OCI-LY7 (cell line): ENCODE results near the gene RGS8. TPM values are rescaled to one million over a fixed set of nuclear protein-coding genes. Genes with fewer than 3 reads are reported as not detected.

Experiments used
- BruUV-seq: library from RNA; stranded (reverse); fragments of 400-500 nt; replicated peaks from 2 replicates; lab custom pipeline; 2021; lab: Mats Ljungman, UMichigan
- CTCF ChIA-PET: fragments of 300-600 bp; sonication (Branson Sonifier 250); formaldehyde crosslinking; loops from one replicate; lab custom pipeline; 2022; ENCODE audit warnings: antibody characterized with exemption; ENCODE audit not compliant: unreplicated experiment; lab: Charles Lee
- POLR2A ChIA-PET: fragments of 300-600 bp; sonication (Branson Sonifier 250); formaldehyde crosslinking; loops from one replicate; lab custom pipeline; 2022; ENCODE audit warnings: antibody characterized with exemption; lab: Charles Lee
- DNase-seq: peaks from one replicate; pipeline ENCODE4 v3.0.0-alpha.2; 2015; ENCODE audit warnings: low spot score
- H2AFZ ChIP-seq: fragments of 200-600 bp; sonication (generic), shearing (Covaris generic); 2 replicates; pipeline ENCODE4 v1.6.1; 2014; ENCODE audit warnings: mild to moderate bottlenecking, antibody characterized with exemption, low read length, moderate library complexity
- H3K27ac ChIP-seq: fragments of 200-600 bp; sonication (generic); 2 replicates; pipeline ENCODE4 v1.5.1; 2014; ENCODE audit warnings: mixed run types, low read depth, mild to moderate bottlenecking, moderate library complexity, low read length, inconsistent platforms; ENCODE audit not compliant: poor library complexity, severe bottlenecking
- H3K36me3 ChIP-seq: fragments of 200-600 bp; sonication (generic); 2 replicates; pipeline ENCODE4 v1.6.1; 2014; ENCODE audit warnings: mild to moderate bottlenecking, antibody characterized with exemption, low read length, moderate library complexity, mixed read lengths; ENCODE audit not compliant: insufficient read depth
- H3K4me1 ChIP-seq: fragments of 200-600 bp; sonication (generic); 2 replicates; pipeline ENCODE4 v1.5.1; 2014; ENCODE audit warnings: mild to moderate bottlenecking, low read length; ENCODE audit not compliant: insufficient read depth, poor library complexity, severe bottlenecking
- H3K4me2 ChIP-seq: fragments of 200-600 bp; sonication (generic); 2 replicates; pipeline ENCODE4 v1.6.1; 2014; ENCODE audit warnings: mild to moderate bottlenecking, low read length
- H3K4me3 ChIP-seq: fragments of 200-600 bp; sonication (generic); 2 replicates; pipeline ENCODE4 v1.5.1; 2014; ENCODE audit warnings: mild to moderate bottlenecking, low read depth, low read length; ENCODE audit not compliant: poor library complexity, severe bottlenecking
- H3K79me2 ChIP-seq: fragments of 200-600 bp; sonication (generic); 2 replicates; pipeline ENCODE4 v1.6.1; 2016; ENCODE audit warnings: low read depth, mild to moderate bottlenecking, low read length, moderate library complexity, mixed read lengths; ENCODE audit not compliant: insufficient read depth
- H3K9me2 ChIP-seq: fragments of 200-600 bp; sonication (generic); 2 replicates; pipeline ENCODE4 v1.6.1; 2016; ENCODE audit warnings: mild to moderate bottlenecking, low read length, mixed read lengths; ENCODE audit not compliant: insufficient read depth
- H3K9me3 ChIP-seq: fragments of 200-600 bp; sonication (generic); 2 replicates; pipeline ENCODE4 v1.6.1; 2014; ENCODE audit warnings: mild to moderate bottlenecking, mixed run types, low read length, mixed read lengths
- H4K20me1 ChIP-seq: fragments of 200-600 bp; sonication (generic); 2 replicates; pipeline ENCODE4 v1.6.1; 2014; ENCODE audit warnings: mild to moderate bottlenecking, antibody characterized with exemption, low read length, moderate library complexity, mixed read lengths; ENCODE audit not compliant: insufficient read depth
- CTCF ChIP-seq: fragments of 200-600 bp; sonication (generic); conservative IDR thresholded peaks from 2 replicates; pipeline ENCODE4 v1.5.1; 2014; ENCODE audit warnings: mild to moderate bottlenecking, antibody characterized with exemption, low read length, moderate library complexity, mixed read lengths
- EZH2phosphoT487 ChIP-seq: fragments of 200-600 bp; sonication (generic); IDR thresholded peaks from 2 replicates; pipeline ENCODE4 v1.6.1; 2018; ENCODE audit warnings: low read depth, borderline replicate concordance, mild to moderate bottlenecking, mixed run types, antibody characterized with exemption, low read length, moderate library complexity, mixed read lengths
- intact Hi-C: fragments of 100-400 bp; cut with micrococcal nuclease; formaldehyde crosslinking; loops from one replicate; pipeline ENCODE4 v1.10.0; 2022; ENCODE audit not compliant: unreplicated experiment
- total RNA-seq, 2 experiments: library from RNA; depleted of rRNA in 1 of 2; stranded (reverse); fragments of >200 nt in 1 of 2; shearing (Covaris generic) in 1 of 2; gene quantifications; 2 replicates each; pipeline ENCODE4 v1.2.3, GENCODE V29; 2014 to 2022

The RGS8 gene
- total RNA-seq, 2 experiments from 2014 or later: 1.2 TPM; not detected in 1

DNA sequence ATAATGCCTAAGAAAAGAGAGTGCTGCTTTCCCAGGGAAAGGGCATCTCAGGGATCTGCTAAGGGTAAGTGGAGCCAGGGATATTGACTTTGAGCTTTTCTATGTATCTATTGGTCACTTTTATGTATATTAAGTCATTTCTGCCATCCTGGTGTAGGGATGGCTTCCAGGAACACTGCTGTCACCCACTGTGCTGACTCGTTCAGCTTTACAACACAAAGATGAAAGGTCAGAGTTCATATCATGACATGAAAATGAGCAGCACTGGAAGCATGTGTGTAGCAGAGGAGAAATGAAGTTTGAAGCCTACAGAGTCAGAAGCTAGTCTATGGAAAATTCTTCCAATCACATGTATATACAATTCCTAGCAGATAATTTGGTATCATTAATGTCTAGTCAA is 37.1 kb upstream of the RGS8 start:
- no peaks in the 10 kb centered on the region for H4K20me1 ChIP-seq
- no peaks in the 10 kb centered on the region for H3K79me2 ChIP-seq
- no peak for DNase-seq
- H3K4me2 ChIP-seq: no peak overlapping the region
- no peak overlapping the region for H3K27ac ChIP-seq
- H3K9me3 ChIP-seq: no peaks in the 10 kb centered on the region
- H3K4me3 ChIP-seq: no peak overlapping the region
- H2AFZ ChIP-seq: no peak overlapping the region
- H3K4me1 ChIP-seq: peaks cover 8% of the 10 kb centered on the region
- ChIA-PET CTCF (no interaction called here), POLR2A (interaction anchor here (0.7 to 1.2 kb wide), 4 partner anchors 39 to 154 kb away, joined by 3 to 5 read pairs (median 4); partner anchors contain the start of gene RGS16)
- H3K9me2 ChIP-seq: no peaks in the 10 kb centered on the region
- no peaks in the 10 kb centered on the region for H3K36me3 ChIP-seq
- intact Hi-C loops: no loop called here
- BruUV-seq: no TSS peak
- TF ChIP-seq EZH2phosphoT487 (no peak), CTCF (no peak)

GRCh38 chr1:182720463-182720862 is 36.1 kb upstream of the RGS8 start:
- TF ChIP-seq CTCF (no peak), EZH2phosphoT487 (no peak)
- BruUV-seq: no TSS peak
- H3K9me3 ChIP-seq: no peaks in the 10 kb centered on the region
- H3K4me3 ChIP-seq: no peak overlapping the region
- no peak overlapping the region for H2AFZ ChIP-seq
- peaks cover 8% of the 10 kb centered on the region for H3K4me1 ChIP-seq
- DNase-seq: no peak
- POLR2A ChIA-PET: interaction anchor here (0.6 to 0.7 kb wide), 2 partner anchors 27 to 86 kb away, joined by 3 read pairs; no protein-coding TSS in a partner anchor
- H3K27ac ChIP-seq: no peak overlapping the region
- no peak overlapping the region for H3K4me2 ChIP-seq
- CTCF ChIA-PET: interaction anchor here (1.0 kb wide), 1 partner anchor 18 kb away, joined by 3 read pairs; no protein-coding TSS in a partner anchor
- H3K79me2 ChIP-seq: no peaks in the 10 kb centered on the region
- no peaks in the 10 kb centered on the region for H3K36me3 ChIP-seq
- no peaks in the 10 kb centered on the region for H4K20me1 ChIP-seq
- intact Hi-C loops: no loop called here
- no peaks in the 10 kb centered on the region for H3K9me2 ChIP-seq

DNA sequence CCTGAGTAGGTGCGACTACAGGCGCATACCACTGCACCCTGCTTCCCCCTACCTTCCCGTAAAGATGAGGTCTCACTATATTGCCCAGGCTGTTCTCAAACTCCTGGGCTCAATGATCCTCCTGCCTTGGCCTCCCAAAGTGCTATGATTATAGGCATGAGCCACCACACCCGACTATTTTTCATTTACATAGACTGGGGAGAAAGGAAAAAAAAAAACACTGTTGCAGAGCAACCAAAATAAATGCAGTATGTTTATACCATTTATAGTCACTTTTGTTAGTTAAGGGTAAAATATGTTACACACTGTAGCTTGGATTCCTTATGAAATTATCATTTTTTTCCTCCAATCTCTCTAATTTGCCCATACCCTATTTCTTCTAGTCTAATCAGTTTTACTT is 35.2 kb upstream of the RGS8 start:
- ChIA-PET CTCF (interaction anchor here (1.0 kb wide), 1 partner anchor 19 kb away, joined by 3 read pairs; no protein-coding TSS in a partner anchor), POLR2A (interaction anchor here (0.6 to 0.7 kb wide), 2 partner anchors 27 to 87 kb away, joined by 3 read pairs; no protein-coding TSS in a partner anchor)
- H3K4me3 ChIP-seq: no peak overlapping the region
- H3K4me1 ChIP-seq: peaks cover 8% of the 10 kb centered on the region
- intact Hi-C loops: no loop called here
- no peaks in the 10 kb centered on the region for H3K79me2 ChIP-seq
- TF ChIP-seq EZH2phosphoT487: no peak
- no peak for TF ChIP-seq CTCF
- no peaks in the 10 kb centered on the region for H4K20me1 ChIP-seq
- no peak overlapping the region for H3K4me2 ChIP-seq
- DNase-seq: no peak
- no peak overlapping the region for H2AFZ ChIP-seq
- H3K36me3 ChIP-seq: no peaks in the 10 kb centered on the region
- H3K9me2 ChIP-seq: no peaks in the 10 kb centered on the region
- H3K27ac ChIP-seq: no peak overlapping the region
- BruUV-seq: no TSS peak
- no peaks in the 10 kb centered on the region for H3K9me3 ChIP-seq
